Measurements from ENCODE around the gene UBD.

The UBD gene

GRCh38 chr6:29559524-29560287 lies at the start of gene UBD:
UBD (minus strand) TSS chr6:29559732; CDS start chr6:29559701, 31 bp downstream.
- Histone ChIP-seq H3K9me3 (ENCODE audit: low read length) (no peaks in the 10 kb centered on the region), H3K36me3 (ENCODE audit: insufficient read depth, low read length) (no peaks in the 10 kb centered on the region), H3K4me2 (ENCODE audit: low read length) (no peak within 1 kb of the TSS), H3K9me2 (ENCODE audit: low read depth, low read length) (no peaks in the 10 kb centered on the region), H3K79me2 (ENCODE audit: insufficient read depth, low read length) (no peaks in the 10 kb centered on the region), H3K9ac (ENCODE audit: low read length) (no peak within 1 kb of the TSS), H3F3A (ENCODE audit: insufficient read depth, low read length) (no peaks in the 10 kb centered on the region), H3K4me3 (ENCODE audit: low read depth, low read length, poor library complexity, severe bottlenecking) (no peak within 1 kb of the TSS), H3K4me1 (ENCODE audit: insufficient read depth, low read length, severe bottlenecking) (no peaks in the 10 kb centered on the region), H3K27ac (ENCODE audit: low read depth, low read length, poor library complexity, severe bottlenecking) (no peak within 1 kb of the TSS), H4K20me1 (ENCODE audit: insufficient read depth, low read length) (no peaks in the 10 kb centered on the region), H3K27me3 (ENCODE audit: insufficient read depth, low read length) (no peaks in the 10 kb centered on the region), H2AFZ (ENCODE audit: low read length) (no peak within 1 kb of the TSS)
- TF ChIP-seq CTCF (IDR thresholded peaks at IDR 0.05; ENCODE audit: low read length) (no peak), EZH2 (IDR thresholded peaks at IDR 0.05; ENCODE audit: borderline replicate concordance, low read length) (no peak)

GRCh38 chr6:29608131-29608530 lies 48.6 kb upstream of the UBD start:
- no peaks in the 10 kb centered on the region for H3K27me3 ChIP-seq (ENCODE audit: insufficient read depth, low read length)
- no peak overlapping the region for H3K9ac ChIP-seq (ENCODE audit: low read length)
- H3K4me2 ChIP-seq (ENCODE audit: low read length), result no peak overlapping the region
- no peaks in the 10 kb centered on the region for H3K9me2 ChIP-seq (ENCODE audit: low read depth, low read length)
- no peaks in the 10 kb centered on the region for H3K4me1 ChIP-seq (ENCODE audit: insufficient read depth, low read length, severe bottlenecking)
- no peak overlapping the region for H3K4me3 ChIP-seq (ENCODE audit: low read depth, low read length, poor library complexity, severe bottlenecking)
- H3K27ac ChIP-seq (ENCODE audit: low read depth, low read length, poor library complexity, severe bottlenecking), result no peak overlapping the region
- no peaks in the 10 kb centered on the region for H3K9me3 ChIP-seq (ENCODE audit: low read length)
- H2AFZ ChIP-seq (ENCODE audit: low read length), result no peak overlapping the region
- no peaks in the 10 kb centered on the region for H3K79me2 ChIP-seq (ENCODE audit: insufficient read depth, low read length)
- no peaks in the 10 kb centered on the region for H4K20me1 ChIP-seq (ENCODE audit: insufficient read depth, low read length)
- no peak for TF ChIP-seq EZH2 (IDR thresholded peaks at IDR 0.05; ENCODE audit: borderline replicate concordance, low read length)
- no peak for TF ChIP-seq CTCF (IDR thresholded peaks at IDR 0.05; ENCODE audit: low read length)
- no peaks in the 10 kb centered on the region for H3F3A ChIP-seq (ENCODE audit: insufficient read depth, low read length)
- H3K36me3 ChIP-seq (ENCODE audit: insufficient read depth, low read length), result no peaks in the 10 kb centered on the region

- Histone ChIP-seq H3K4me2 (ENCODE audit: low read length) (no peak overlapping the region), H3F3A (ENCODE audit: insufficient read depth, low read length) (no peaks in the 10 kb centered on the region), H3K79me2 (ENCODE audit: insufficient read depth, low read length) (no peaks in the 10 kb centered on the region), H4K20me1 (ENCODE audit: insufficient read depth, low read length) (no peaks in the 10 kb centered on the region), H3K9ac (ENCODE audit: low read length) (no peak overlapping the region), H3K9me2 (ENCODE audit: low read depth, low read length) (no peaks in the 10 kb centered on the region), H3K9me3 (ENCODE audit: low read length) (no peaks in the 10 kb centered on the region), H3K4me1 (ENCODE audit: insufficient read depth, low read length, severe bottlenecking) (no peaks in the 10 kb centered on the region), H3K36me3 (ENCODE audit: insufficient read depth, low read length) (no peaks in the 10 kb centered on the region), H3K27ac (ENCODE audit: low read depth, low read length, poor library complexity, severe bottlenecking) (no peak overlapping the region), H2AFZ (ENCODE audit: low read length) (no peak overlapping the region), H3K27me3 (ENCODE audit: insufficient read depth, low read length) (no peaks in the 10 kb centered on the region), H3K4me3 (ENCODE audit: low read depth, low read length, poor library complexity, severe bottlenecking) (no peak overlapping the region)
- TF ChIP-seq CTCF (IDR thresholded peaks at IDR 0.05; ENCODE audit: low read length) (no peak), EZH2 (IDR thresholded peaks at IDR 0.05; ENCODE audit: borderline replicate concordance, low read length) (no peak)
Measured at GRCh38 chr6:29603930-29604329, 44.4 kb upstream of the UBD start.

All from OCI-LY1 (cell line).